MM.1S (cell line): ENCODE data around the gene CCDC83.
"Not testable (repeated sequence)": the region's sequence is repeated elsewhere in the genome, so short reads cannot be mapped to it uniquely, and the experiment has no call there.

Source experiments
- DNase-seq: peaks from one replicate; pipeline ENCODE4 v3.0.0-alpha.2; 2015
- H2AFZ ChIP-seq: fragments of 300-600 bp; sonication (generic); 2 replicates; pipeline ENCODE4 v1.6.0; 2016; ENCODE audit warnings: antibody characterized with exemption, low read length
- H3F3A ChIP-seq: fragments of 300-600 bp; sonication (generic); 2 replicates; pipeline ENCODE4 v1.6.1; 2016; ENCODE audit warnings: mild to moderate bottlenecking, antibody characterized with exemption, low read length, moderate library complexity, mixed read lengths; ENCODE audit not compliant: insufficient read depth
- H3K27ac ChIP-seq: fragments of 300-600 bp; sonication (generic); 2 replicates; pipeline ENCODE4 v1.5.1; 2016; ENCODE audit warnings: mild to moderate bottlenecking, low read length
- H3K27me3 ChIP-seq: fragments of 300-600 bp; sonication (generic); replicated peaks from 2 replicates; pipeline ENCODE4 v1.6.0; 2016; ENCODE audit warnings: low read length; ENCODE audit not compliant: insufficient read depth
- H3K36me3 ChIP-seq: fragments of 300-600 bp; sonication (generic); replicated peaks from 2 replicates; pipeline ENCODE4 v1.6.1; 2016; ENCODE audit warnings: mild to moderate bottlenecking, low read length, mixed read lengths; ENCODE audit not compliant: insufficient read depth
- H3K4me1 ChIP-seq: fragments of 300-600 bp; sonication (generic); 2 replicates; pipeline ENCODE4 v1.6.1; 2016; ENCODE audit warnings: low read length, mixed read lengths
- H3K4me2 ChIP-seq: fragments of 300-600 bp; sonication (generic); 2 replicates; pipeline ENCODE4 v1.6.0; 2016; ENCODE audit warnings: low read depth, low read length
- H3K4me3 ChIP-seq: fragments of 300-600 bp; sonication (generic); 2 replicates; pipeline ENCODE4 v1.5.1; 2016; ENCODE audit warnings: low read length, mixed read lengths
- H3K79me2 ChIP-seq: fragments of 300-600 bp; sonication (generic); 2 replicates; pipeline ENCODE4 v1.6.1; 2016; ENCODE audit warnings: mixed run types, low read length, mixed read lengths
- H3K9ac ChIP-seq: fragments of 300-600 bp; sonication (generic); 2 replicates; pipeline ENCODE4 v1.6.1; 2016; ENCODE audit warnings: low read length, mixed read lengths
- H3K9me2 ChIP-seq: fragments of 300-600 bp; sonication (generic); replicated peaks from 2 replicates; pipeline ENCODE4 v1.6.1; 2016; ENCODE audit warnings: mild to moderate bottlenecking, low read length, mixed read lengths; ENCODE audit not compliant: insufficient read depth
- H3K9me3 ChIP-seq: fragments of 300-600 bp; sonication (generic); replicated peaks from 2 replicates; pipeline ENCODE4 v1.6.1; 2016; ENCODE audit warnings: mild to moderate bottlenecking, low read length, mixed read lengths; ENCODE audit not compliant: insufficient read depth
- H4K20me1 ChIP-seq: fragments of 300-600 bp; sonication (generic); 2 replicates; pipeline ENCODE4 v1.6.1; 2016; ENCODE audit warnings: mild to moderate bottlenecking, low read length, moderate library complexity, mixed read lengths; ENCODE audit not compliant: insufficient read depth
- CTCF ChIP-seq: fragments of 300-600 bp; sonication (generic); IDR thresholded peaks from 2 replicates; pipeline ENCODE4 v1.5.1; 2016; ENCODE audit warnings: antibody characterized with exemption, low read length, mixed read lengths
- EZH2 ChIP-seq: fragments of 300-600 bp; sonication (generic); optimal IDR thresholded peaks from 2 replicates; pipeline ENCODE3; 2017; ENCODE audit warnings: low read depth, mild to moderate bottlenecking, antibody characterized with exemption, low read length, mixed read lengths
- EZH2phosphoT487 ChIP-seq: fragments of 300-600 bp; sonication (generic); IDR thresholded peaks from 2 replicates; pipeline ENCODE4 v1.6.1; 2018; ENCODE audit warnings: antibody characterized with exemption, low read length

The CCDC83 gene

GRCh38 chr11:85854557-85855340, 434 bp upstream of the CCDC83 start:
- Histone ChIP-seq H3K27ac (peak overlapping the region; percentile 33; the same call in 1 of the 2 replicates), H2AFZ (peak overlapping the region; percentile 98)
- DNase-seq = peak; percentile 93

GRCh38 chr11:85857098-85857497, 1.9 kb downstream of the CCDC83 start:
- H3F3A ChIP-seq = no peaks in the 10 kb centered on the region
- no peaks in the 10 kb centered on the region for H4K20me1 ChIP-seq
- H3K79me2 ChIP-seq = no peaks in the 10 kb centered on the region
- H3K4me2 ChIP-seq = no peak overlapping the region
- H3K36me3 ChIP-seq = no peaks in the 10 kb centered on the region
- no peaks in the 10 kb centered on the region for H3K9me2 ChIP-seq
- H3K9me3 ChIP-seq = no peaks in the 10 kb centered on the region
- no peak overlapping the region for H2AFZ ChIP-seq
- no peak overlapping the region for H3K27ac ChIP-seq
- DNase-seq = no peak
- H3K4me1 ChIP-seq = no peaks in the 10 kb centered on the region
- no peaks in the 10 kb centered on the region for H3K27me3 ChIP-seq
- H3K9ac ChIP-seq = no peak overlapping the region
- TF ChIP-seq EZH2phosphoT487 (no peak), CTCF (no peak), EZH2 (no peak)
- no peak overlapping the region for H3K4me3 ChIP-seq

More at GRCh38 chr11:85854557-85855340, 434 bp upstream of the CCDC83 start:
- H3K36me3 ChIP-seq = no peaks in the 10 kb centered on the region
- H3K27me3 ChIP-seq = no peaks in the 10 kb centered on the region
- H3K4me3 ChIP-seq = peak overlapping the region; percentile 86
- peak overlapping the region; percentile 76 for H3K9ac ChIP-seq
- no peaks in the 10 kb centered on the region for H3F3A ChIP-seq
- no peaks in the 10 kb centered on the region for H3K9me2 ChIP-seq
- H4K20me1 ChIP-seq = no peaks in the 10 kb centered on the region
- peak overlapping the region; percentile 99 for H3K4me2 ChIP-seq
- no peaks in the 10 kb centered on the region for H3K4me1 ChIP-seq
- H3K9me3 ChIP-seq = no peaks in the 10 kb centered on the region
- no peaks in the 10 kb centered on the region for H3K79me2 ChIP-seq
- TF ChIP-seq EZH2phosphoT487 (no peak), EZH2 (no peak), CTCF (peak; percentile 58)

- not testable (repeated sequence) for H3K27ac ChIP-seq, H3K9me3 ChIP-seq, H2AFZ ChIP-seq, H3K27me3 ChIP-seq, H3K9ac ChIP-seq, H3K4me2 ChIP-seq, H3K9me2 ChIP-seq, DNase-seq, H3K4me3 ChIP-seq, H3K4me1 ChIP-seq, H3F3A ChIP-seq, H4K20me1 ChIP-seq, H3K36me3 ChIP-seq, H3K79me2 ChIP-seq
Observed at GRCh38 chr11:85859541-85859940, 4.4 kb downstream of the CCDC83 start.

- Histone ChIP-seq H3K4me3 (no peak overlapping the region), H3K9me2 (no peaks in the 10 kb centered on the region), H3K4me2 (no peak overlapping the region), H3F3A (no peaks in the 10 kb centered on the region), H3K4me1 (no peaks in the 10 kb centered on the region), H3K27ac (no peak overlapping the region), H4K20me1 (no peaks in the 10 kb centered on the region), H3K36me3 (no peaks in the 10 kb centered on the region), H2AFZ (no peak overlapping the region), H3K27me3 (no peaks in the 10 kb centered on the region), H3K9ac (no peak overlapping the region), H3K79me2 (no peaks in the 10 kb centered on the region), H3K9me3 (no peaks in the 10 kb centered on the region)
- DNase-seq = no peak
- TF ChIP-seq CTCF = no peak
- no peak for TF ChIP-seq EZH2phosphoT487
Observed at GRCh38 chr11:85863855-85864254, 8.7 kb downstream of the CCDC83 start.
